NCI-H2081 (cell line): ENCODE data around the gene RAP1GAP2.
"Not testable (repeated sequence)": the region's sequence is repeated elsewhere in the genome, so short reads cannot be mapped to it uniquely, and the experiment has no call there.

Experiments
- DNase-seq, 2 experiments: peaks; one replicate each; lab custom pipeline; 2025; lab: John Stamatoyannopoulos, UW

Gene RAP1GAP2

GRCh38 chr17:2796164-2797125, at the start of gene RAP1GAP2:
RAP1GAP2 (plus strand) TSS chr17:2796438; CDS start chr17:2796528, 90 bp downstream.
- DNase-seq: no peak

GRCh38 chr17:2749058-2749783, 47.0 kb upstream of the RAP1GAP2 start, which contains the start of gene CCDC92B:
CCDC92B (minus strand) TSS chr17:2749652; CDS start chr17:2735145, 14,507 bp downstream.
- DNase-seq: peak in 1 of 2 experiments; percentile 49

GRCh38 chr17:2749784-2750181, 46.5 kb upstream of the RAP1GAP2 start:
- peak; percentile 13 to 52 for DNase-seq

GRCh38 chr17:2750721-2751120, 45.5 kb upstream of the RAP1GAP2 start:
- no peak for DNase-seq

GRCh38 chr17:2751491-2751890, 44.7 kb upstream of the RAP1GAP2 start:
- DNase-seq: no peak

GRCh38 chr17:2755891-2756724, 40.1 kb upstream of the RAP1GAP2 start:
- no peak for DNase-seq

- no peak for DNase-seq
These were observed 37.4 kb upstream of the RAP1GAP2 start for GRCh38 chr17:2758870-2759269.

GRCh38 chr17:2770129-2770528, 26.1 kb upstream of the RAP1GAP2 start:
- DNase-seq: no peak

- no peak for DNase-seq
These were observed 21.0 kb upstream of the RAP1GAP2 start for GRCh38 chr17:2775206-2775605.

- DNase-seq: peak; percentile 37 to 67
These were observed 19.5 kb upstream of the RAP1GAP2 start for GRCh38 chr17:2776589-2777241.

GRCh38 chr17:2777242-2777867, 18.9 kb upstream of the RAP1GAP2 start:
- DNase-seq: no peak

- DNase-seq: no peak
These were observed 17.7 kb upstream of the RAP1GAP2 start for GRCh38 chr17:2778489-2778888.

- DNase-seq: no peak
These were observed 16.7 kb upstream of the RAP1GAP2 start for GRCh38 chr17:2779545-2779944.

- DNase-seq: no peak
These were observed 16.0 kb upstream of the RAP1GAP2 start for GRCh38 chr17:2780256-2780655.

GRCh38 chr17:2780931-2781454, 15.2 kb upstream of the RAP1GAP2 start:
- DNase-seq: no peak

- DNase-seq: not testable (repeated sequence)
These were observed 14.6 kb upstream of the RAP1GAP2 start for GRCh38 chr17:2781598-2781997.

- no peak for DNase-seq
These were observed 14.2 kb upstream of the RAP1GAP2 start for GRCh38 chr17:2782055-2782454.

GRCh38 chr17:2783310-2784030, 12.8 kb upstream of the RAP1GAP2 start:
- no peak for DNase-seq

GRCh38 chr17:2784864-2785263, 11.4 kb upstream of the RAP1GAP2 start:
- DNase-seq: no peak

GRCh38 chr17:2785376-2785775, 10.9 kb upstream of the RAP1GAP2 start:
- not testable (repeated sequence) for DNase-seq
